GM21515 (cell line): ENCODE data around the gene RAB3IL1.

Experiments
- ATAC-seq: cut with Tn5 transposase; IDR thresholded peaks from one replicate; pipeline ENCODE4 v1.9.1; 2021; ENCODE audit not compliant: unreplicated experiment

Gene RAB3IL1

GRCh38 chr11:61869429-61869707 lies 48.0 kb downstream of the RAB3IL1 start:
- no peak for ATAC-seq

- no peak for ATAC-seq
These were observed 48.6 kb downstream of the RAB3IL1 start for GRCh38 chr11:61868571-61869428.

- ATAC-seq, result no peak
These were observed 50.4 kb downstream of the RAB3IL1 start for GRCh38 chr11:61866958-61867343.

GRCh38 chr11:61866231-61866957 lies 51.0 kb downstream of the RAB3IL1 start:
- no peak for ATAC-seq

GRCh38 chr11:61864814-61865775 lies 52.3 kb downstream of the RAB3IL1 start:
- ATAC-seq, result no peak

GRCh38 chr11:61863548-61864081 lies 53.8 kb downstream of the RAB3IL1 start:
- ATAC-seq, result no peak

- ATAC-seq, result no peak
These were observed 54.4 kb downstream of the RAB3IL1 start for GRCh38 chr11:61862714-61863547.

GRCh38 chr11:61861634-61862033 lies 55.7 kb downstream of the RAB3IL1 start:
- ATAC-seq, result no peak

GRCh38 chr11:61860054-61860903 lies 57.1 kb downstream of the RAB3IL1 start:
- ATAC-seq, result no peak

- no peak for ATAC-seq
These were observed 61.3 kb downstream of the RAB3IL1 start for GRCh38 chr11:61855939-61856680.

- ATAC-seq, result no peak
These were observed 62.2 kb downstream of the RAB3IL1 start for GRCh38 chr11:61854966-61855714.

GRCh38 chr11:61854206-61854895 lies 63.0 kb downstream of the RAB3IL1 start:
- ATAC-seq, result no peak

- no peak for ATAC-seq
These were observed 63.6 kb downstream of the RAB3IL1 start for GRCh38 chr11:61853698-61854169.

- no peak for ATAC-seq
These were observed 65.5 kb downstream of the RAB3IL1 start for GRCh38 chr11:61851900-61852295.

GRCh38 chr11:61851113-61851899 lies 66.1 kb downstream of the RAB3IL1 start:
- no peak for ATAC-seq

GRCh38 chr11:61850687-61851086 lies 66.7 kb downstream of the RAB3IL1 start:
- ATAC-seq, result no peak
